Measurements from ENCODE around the gene NFKBIA. TPM values are rescaled to one million over a fixed set of nuclear protein-coding genes. Genes with fewer than 3 reads are reported as not detected.

Gene NFKBIA
- polyA plus RNA-seq, 1 donor (not counting 4 experiments of a cell fraction or from before 2014, with no cell fraction given) = 123 TPM

GRCh38 chr14:35394326-35395013, 10.1 kb downstream of the NFKBIA start:
- dilution Hi-C loops (cut with MboI; ENCODE audit: extremely low pct_ligation_motif_present, low sequenced_read_pairs) = no loop called here
- no peaks in the 10 kb centered on the region for H3K9me3 ChIP-seq (ENCODE audit: control insufficient read depth, low read depth, low read length)
- no peak for FAIRE-seq

GRCh38 chr14:35393826-35394225, 10.7 kb downstream of the NFKBIA start:
- no peak overlapping the region for H2AFZ ChIP-seq (ENCODE audit: control insufficient read depth, low read length)
- no peak overlapping the region for H3K4me2 ChIP-seq (ENCODE audit: control insufficient read depth, extremely low read depth, insufficient read depth, low read depth, low read length)
- H3K79me2 ChIP-seq (ENCODE audit: control insufficient read depth, insufficient read depth, low read length) = no peaks in the 10 kb centered on the region
- H3K4me3 ChIP-seq (ENCODE audit: control insufficient read depth in 2 of 3, extremely low read depth in 1 of 3, insufficient read depth in 2 of 3, low read depth in 1 of 3, low read length in 3 of 3) = no peak overlapping the region
- H3K36me3 ChIP-seq (ENCODE audit: control insufficient read depth in 2 of 2, extremely low read depth in 1 of 2, insufficient read depth in 2 of 2, low read length in 2 of 2) = no peaks in the 10 kb centered on the region
- dilution Hi-C loops (cut with MboI; ENCODE audit: extremely low pct_ligation_motif_present, low sequenced_read_pairs) = no loop called here
- no peak for DNase-seq (ENCODE audit: low read depth, low spot score)
- no peaks in the 10 kb centered on the region for H3K9me3 ChIP-seq (ENCODE audit: control insufficient read depth, low read depth, low read length)
- FAIRE-seq = no peak
- TF ChIP-seq EZH2 (IDR thresholded peaks at IDR 0.05; ENCODE audit: low read length) (no peak), CTCF (optimal IDR thresholded peaks at IDR 0.05 in 1 of 3, IDR thresholded peaks at IDR 0.05 in 1 of 3, conservative IDR thresholded peaks at IDR 0.05 in 1 of 3; ENCODE audit: extremely low read depth in 1 of 3, insufficient read depth in 2 of 3, low read length in 3 of 3) (no peak)
- H3K9me1 ChIP-seq (ENCODE audit: control insufficient read depth, extremely low read depth, insufficient read depth, low read length) = no peaks in the 10 kb centered on the region
- H3K27ac ChIP-seq (ENCODE audit: control insufficient read depth, insufficient read depth, low read length) = no peak overlapping the region
- peaks cover 8% of the 10 kb centered on the region for H3K4me1 ChIP-seq (ENCODE audit: control insufficient read depth, extremely low read depth, insufficient read depth, low read length)
- H3K27me3 ChIP-seq (ENCODE audit: control insufficient read depth, extremely low read depth, insufficient read depth, low read length) = no peaks in the 10 kb centered on the region
- no peak overlapping the region for H3K9ac ChIP-seq (ENCODE audit: control insufficient read depth, extremely low read depth, insufficient read depth, low read length)
- H4K20me1 ChIP-seq (ENCODE audit: control insufficient read depth, extremely low read depth, insufficient read depth, low read length) = no peaks in the 10 kb centered on the region

More at GRCh38 chr14:35394326-35395013, 10.1 kb downstream of the NFKBIA start:
- no peak overlapping the region for H3K4me2 ChIP-seq (ENCODE audit: control insufficient read depth, extremely low read depth, insufficient read depth, low read depth, low read length)
- no peaks in the 10 kb centered on the region for H4K20me1 ChIP-seq (ENCODE audit: control insufficient read depth, extremely low read depth, insufficient read depth, low read length)
- H3K36me3 ChIP-seq (ENCODE audit: control insufficient read depth in 2 of 2, extremely low read depth in 1 of 2, insufficient read depth in 2 of 2, low read length in 2 of 2) = no peaks in the 10 kb centered on the region
- TF ChIP-seq CTCF (optimal IDR thresholded peaks at IDR 0.05 in 1 of 3, IDR thresholded peaks at IDR 0.05 in 1 of 3, conservative IDR thresholded peaks at IDR 0.05 in 1 of 3; ENCODE audit: extremely low read depth in 1 of 3, insufficient read depth in 2 of 3, low read length in 3 of 3) (no peak), EZH2 (IDR thresholded peaks at IDR 0.05; ENCODE audit: low read length) (no peak)
- no peak for DNase-seq (ENCODE audit: low read depth, low spot score)
- no peak overlapping the region for H3K4me3 ChIP-seq (ENCODE audit: control insufficient read depth in 2 of 3, extremely low read depth in 1 of 3, insufficient read depth in 2 of 3, low read depth in 1 of 3, low read length in 3 of 3)
- no peak overlapping the region for H3K9ac ChIP-seq (ENCODE audit: control insufficient read depth, extremely low read depth, insufficient read depth, low read length)
- peaks cover 8% of the 10 kb centered on the region for H3K4me1 ChIP-seq (ENCODE audit: control insufficient read depth, extremely low read depth, insufficient read depth, low read length)
- no peaks in the 10 kb centered on the region for H3K79me2 ChIP-seq (ENCODE audit: control insufficient read depth, insufficient read depth, low read length)
- H3K27ac ChIP-seq (ENCODE audit: control insufficient read depth, insufficient read depth, low read length) = no peak overlapping the region
- H3K9me1 ChIP-seq (ENCODE audit: control insufficient read depth, extremely low read depth, insufficient read depth, low read length) = no peaks in the 10 kb centered on the region
- H2AFZ ChIP-seq (ENCODE audit: control insufficient read depth, low read length) = no peak overlapping the region
- no peaks in the 10 kb centered on the region for H3K27me3 ChIP-seq (ENCODE audit: control insufficient read depth, extremely low read depth, insufficient read depth, low read length)

Data from keratinocyte (primary cell).